Neuron (in vitro differentiated cells): ENCODE data around the gene ALDH3A1.

Source experiments
- H2AFZ ChIP-seq: one replicate; pipeline ENCODE4 v1.6.1; 2013; ENCODE audit warnings: low read depth, mild to moderate bottlenecking, inconsistent platforms, low read length, moderate library complexity
- H3K27me3 ChIP-seq: one replicate; pipeline ENCODE4 v1.6.1; 2013; ENCODE audit warnings: low read length; ENCODE audit not compliant: insufficient read depth
- H3K36me3 ChIP-seq: one replicate; pipeline ENCODE4 v1.6.1; 2013; ENCODE audit warnings: low read length; ENCODE audit not compliant: insufficient read depth
- H3K4me1 ChIP-seq: one replicate; pipeline ENCODE4 v1.6.1; 2013; ENCODE audit warnings: low read length; ENCODE audit not compliant: insufficient read depth
- H3K4me3 ChIP-seq: 2 replicates; pipeline ENCODE4 v1.5.1; 2013; ENCODE audit warnings: mild to moderate bottlenecking, low read length, moderate library complexity
- H3K9me3 ChIP-seq: one replicate; pipeline ENCODE4 v1.6.1; 2013; ENCODE audit warnings: low read length

Gene ALDH3A1

GRCh38 chr17:19747829-19748806 is at the start of gene ALDH3A1:
Gene ALDH3A1 (minus strand): TSS chr17:19748298. CDS start chr17:19745129, 3,169 bp downstream.
- Histone ChIP-seq H3K4me1 (peaks cover 3% of the 10 kb centered on the region), H2AFZ (no peak within 1 kb of the TSS), H3K9me3 (no peaks in the 10 kb centered on the region), H3K27me3 (peaks cover 13% of the 10 kb centered on the region), H3K4me3 (no peak within 1 kb of the TSS), H3K36me3 (no peaks in the 10 kb centered on the region)

- Histone ChIP-seq H2AFZ (no peak overlapping the region), H3K4me1 (no peaks in the 10 kb centered on the region), H3K36me3 (peaks cover 36% of the 10 kb centered on the region), H3K27me3 (no peaks in the 10 kb centered on the region), H3K4me3 (no peak overlapping the region), H3K9me3 (peaks cover 30% of the 10 kb centered on the region)
These were observed 48.4 kb upstream of the ALDH3A1 start for GRCh38 chr17:19796457-19796856.

GRCh38 chr17:19791918-19792550 is 43.9 kb upstream of the ALDH3A1 start:
- H3K4me3 ChIP-seq: no peak overlapping the region
- no peaks in the 10 kb centered on the region for H3K4me1 ChIP-seq
- H2AFZ ChIP-seq: no peak overlapping the region
- H3K36me3 ChIP-seq: peaks cover 36% of the 10 kb centered on the region
- peaks cover 27% of the 10 kb centered on the region for H3K9me3 ChIP-seq
- no peaks in the 10 kb centered on the region for H3K27me3 ChIP-seq

GRCh38 chr17:19787733-19788357 is 39.7 kb upstream of the ALDH3A1 start:
- Histone ChIP-seq H3K36me3 (peaks cover 15% of the 10 kb centered on the region), H3K4me1 (no peaks in the 10 kb centered on the region), H3K9me3 (peaks cover 1% of the 10 kb centered on the region), H3K27me3 (no peaks in the 10 kb centered on the region), H2AFZ (no peak overlapping the region), H3K4me3 (no peak overlapping the region)

GRCh38 chr17:19785854-19786253 is 37.8 kb upstream of the ALDH3A1 start:
- Histone ChIP-seq H3K36me3 (peaks cover 16% of the 10 kb centered on the region), H3K4me1 (no peaks in the 10 kb centered on the region), H3K4me3 (no peak overlapping the region), H2AFZ (no peak overlapping the region), H3K9me3 (no peaks in the 10 kb centered on the region), H3K27me3 (no peaks in the 10 kb centered on the region)

GRCh38 chr17:19781488-19782458 is 33.7 kb upstream of the ALDH3A1 start:
- no peak overlapping the region for H3K4me3 ChIP-seq
- H3K4me1 ChIP-seq: no peaks in the 10 kb centered on the region
- H2AFZ ChIP-seq: no peak overlapping the region
- peaks cover 6% of the 10 kb centered on the region for H3K36me3 ChIP-seq
- H3K27me3 ChIP-seq: no peaks in the 10 kb centered on the region
- no peaks in the 10 kb centered on the region for H3K9me3 ChIP-seq

GRCh38 chr17:19780846-19781245 is 32.7 kb upstream of the ALDH3A1 start:
- H3K36me3 ChIP-seq: peaks cover 12% of the 10 kb centered on the region
- no peaks in the 10 kb centered on the region for H3K4me1 ChIP-seq
- no peak overlapping the region for H2AFZ ChIP-seq

GRCh38 chr17:19773534-19773933 is 25.4 kb upstream of the ALDH3A1 start:
- Histone ChIP-seq H2AFZ (no peak overlapping the region), H3K4me1 (no peaks in the 10 kb centered on the region), H3K9me3 (no peaks in the 10 kb centered on the region), H3K27me3 (no peaks in the 10 kb centered on the region), H3K4me3 (no peak overlapping the region), H3K36me3 (peaks cover 8% of the 10 kb centered on the region)

More at GRCh38 chr17:19780846-19781245, 32.7 kb upstream of the ALDH3A1 start:
- no peak overlapping the region for H3K4me3 ChIP-seq
- H3K27me3 ChIP-seq: no peaks in the 10 kb centered on the region
- H3K9me3 ChIP-seq: no peaks in the 10 kb centered on the region

GRCh38 chr17:19771971-19772630 is 24.0 kb upstream of the ALDH3A1 start:
- H3K36me3 ChIP-seq: peaks cover 8% of the 10 kb centered on the region
- H3K4me3 ChIP-seq: no peak overlapping the region
- no peak overlapping the region for H2AFZ ChIP-seq
- H3K27me3 ChIP-seq: no peaks in the 10 kb centered on the region
- H3K9me3 ChIP-seq: no peaks in the 10 kb centered on the region
- H3K4me1 ChIP-seq: no peaks in the 10 kb centered on the region

- no peak overlapping the region for H3K4me3 ChIP-seq
- no peaks in the 10 kb centered on the region for H3K27me3 ChIP-seq
- H3K4me1 ChIP-seq: no peaks in the 10 kb centered on the region
- no peaks in the 10 kb centered on the region for H3K9me3 ChIP-seq
- H3K36me3 ChIP-seq: peaks cover 5% of the 10 kb centered on the region
- no peak overlapping the region for H2AFZ ChIP-seq
These were observed 23.1 kb upstream of the ALDH3A1 start for GRCh38 chr17:19770985-19771735.

- Histone ChIP-seq H3K27me3 (no peaks in the 10 kb centered on the region), H3K4me1 (no peaks in the 10 kb centered on the region), H3K36me3 (no peaks in the 10 kb centered on the region), H3K4me3 (no peak overlapping the region), H2AFZ (no peak overlapping the region), H3K9me3 (no peaks in the 10 kb centered on the region)
These were observed 22.0 kb upstream of the ALDH3A1 start for GRCh38 chr17:19769946-19770652.
